Gastroesophageal sphincter (tissue), 4 donors: ENCODE data around the gene MAP4K2. TPM values are rescaled to one million over a fixed set of nuclear protein-coding genes. Genes with fewer than 3 reads are reported as not detected.

Source experiments
- ATAC-seq: fragments of 150-250 bp; one replicate; pipeline ENCODE4 v1.9.1; 2016; ENCODE audit warnings: mild to moderate bottlenecking, moderate library complexity
- H3K27ac ChIP-seq, 4 donors: fragments of 200-600 bp; sonication (generic) in 3 of 4; 1 replicate in 3 of 4; 2 replicates in 1 of 4; pipeline ENCODE4 v1.5.1; 2016 to 2019
- H3K27me3 ChIP-seq: fragments of 200-600 bp; sonication (generic); one replicate; pipeline ENCODE4 v1.5.1; 2019
- H3K36me3 ChIP-seq, 2 donors: fragments of 200-600 bp; sonication (generic); one replicate each; pipeline ENCODE4 v1.5.1; 2019; ENCODE audit warnings: control low read depth in 1 of 2
- H3K4me1 ChIP-seq, 3 donors: fragments of 200-600 bp; sonication (generic); 1 replicate in 2 of 3; 2 replicates in 1 of 3; pipeline ENCODE4 v1.5.1; 2016 to 2019; ENCODE audit warnings: control low read depth in 2 of 3
- H3K4me3 ChIP-seq, 2 donors: fragments of 200-600 bp; sonication (generic); one replicate each; pipeline ENCODE4 v1.5.1; 2019; ENCODE audit warnings: mild to moderate bottlenecking in 1 of 2, moderate library complexity in 1 of 2
- H3K9me3 ChIP-seq, 3 donors: fragments of 200-600 bp; sonication (generic); one replicate each; pipeline ENCODE4 v1.5.1; 2017 to 2019; ENCODE audit warnings: control low read depth in 2 of 3
- EP300 ChIP-seq: sonication (generic); formaldehyde crosslinking; IDR thresholded peaks from one replicate; pipeline ENCODE4 v1.6.1; 2017; ENCODE audit warnings: antibody characterized with exemption, mild to moderate bottlenecking
- POLR2A ChIP-seq, 2 donors: fragments of 450-650 bp; IDR thresholded peaks; one replicate each; pipeline ENCODE4 v1.6.1; 2017; ENCODE audit warnings: antibody characterized with exemption in 2 of 2, mild to moderate bottlenecking in 2 of 2, moderate library complexity in 1 of 2
- POLR2AphosphoS5 ChIP-seq: sonication (generic); formaldehyde crosslinking; IDR thresholded peaks from one replicate; pipeline ENCODE4 v1.6.1; 2017; ENCODE audit warnings: antibody characterized with exemption
- WGBS, 2 donors: methylation state at CpG; one replicate each; pipeline ENCODE4 v1.1.5; 2018; ENCODE audit warnings: low coverage in 1 of 2; 5-methylcytosine and 5-hydroxymethylcytosine counted together
- total RNA-seq, 4 donors: library from RNA; depleted of rRNA; stranded (reverse); fragments of >200 nt; gene quantifications; one replicate each; pipeline ENCODE4 v1.1.0, GENCODE V29; 2016
- TF ChIP-seq, protein P1 (sequence below), 4 experiments: fragments of 200-600 bp in 2 of 4; fragments of 450-650 bp in 2 of 4; sonication (generic) in 1 of 4; IDR thresholded peaks; one replicate each; pipeline ENCODE4 v1.5.1; 2017 to 2019; ENCODE audit warnings: antibody characterized with exemption in 4 of 4, mild to moderate bottlenecking in 2 of 4, moderate library complexity in 2 of 4

The MAP4K2 gene
- total RNA-seq, 4 donors from 2014 or later, result 17.6 to 24.0 (median 19.6) TPM

DNA sequence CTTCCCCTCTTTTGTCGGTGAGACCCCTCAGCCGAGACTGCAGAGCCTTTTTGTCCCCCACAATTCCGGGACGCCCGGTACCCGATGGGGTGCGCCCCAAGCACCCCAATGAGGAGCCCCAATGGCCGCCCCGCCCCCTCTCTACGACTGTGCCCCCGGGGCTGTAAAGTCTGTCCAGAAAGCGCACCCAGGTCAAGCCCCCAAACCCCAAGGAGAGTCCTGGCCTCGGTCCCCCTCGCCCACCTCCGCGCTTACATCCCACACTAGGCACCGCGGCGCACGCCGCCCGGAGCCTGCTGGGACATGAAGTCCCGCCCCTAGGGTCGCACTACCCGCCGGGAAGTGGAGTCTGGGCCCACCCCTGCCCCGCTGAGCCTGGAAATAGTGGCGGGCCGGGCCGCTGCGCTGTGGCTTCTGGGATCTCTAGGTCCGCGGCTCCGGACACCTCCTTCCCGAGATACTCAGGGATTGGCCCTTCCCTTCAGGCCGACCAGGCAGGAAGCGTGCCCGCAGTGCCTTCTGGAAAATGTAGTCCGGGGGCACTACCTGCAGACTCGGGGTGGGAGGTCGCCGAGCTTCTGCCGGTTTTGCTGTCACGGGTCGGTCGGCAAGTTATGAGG, 7.4 kb upstream of the MAP4K2 start, which contains the start of gene MEN1:
Gene MEN1, minus strand, starts transcription at position 281 of the 620 bp plus-strand sequence. CDS start 442 bp downstream, outside the sequence.
- H3K4me1 ChIP-seq, result peaks cover 0 to 30% (median 10%) of the 10 kb centered on the region in 3 donors
- no peaks in the 10 kb centered on the region for H3K27me3 ChIP-seq
- peak within 1 kb of the TSS; percentile 6 to 85 (median 80) for H3K27ac ChIP-seq
- H3K36me3 ChIP-seq, result peaks cover 0 to 29% of the 10 kb centered on the region in 2 donors
- H3K4me3 ChIP-seq, result peak within 1 kb of the TSS; percentile 67 to 68
- H3K9me3 ChIP-seq, result no peaks in the 10 kb centered on the region
- 1 to 2% methylated on average over 10 to 11 of the region's 46 CpGs for WGBS, 2 donors
- ATAC-seq, result peak; percentile 99
- peak; percentile 55 for TF ChIP-seq POLR2A (IDR thresholded peaks at IDR 0.05)
- TF ChIP-seq EP300, result no peak
- TF ChIP-seq POLR2AphosphoS5, result peak; percentile 80
- TF ChIP-seq, protein P1, sequence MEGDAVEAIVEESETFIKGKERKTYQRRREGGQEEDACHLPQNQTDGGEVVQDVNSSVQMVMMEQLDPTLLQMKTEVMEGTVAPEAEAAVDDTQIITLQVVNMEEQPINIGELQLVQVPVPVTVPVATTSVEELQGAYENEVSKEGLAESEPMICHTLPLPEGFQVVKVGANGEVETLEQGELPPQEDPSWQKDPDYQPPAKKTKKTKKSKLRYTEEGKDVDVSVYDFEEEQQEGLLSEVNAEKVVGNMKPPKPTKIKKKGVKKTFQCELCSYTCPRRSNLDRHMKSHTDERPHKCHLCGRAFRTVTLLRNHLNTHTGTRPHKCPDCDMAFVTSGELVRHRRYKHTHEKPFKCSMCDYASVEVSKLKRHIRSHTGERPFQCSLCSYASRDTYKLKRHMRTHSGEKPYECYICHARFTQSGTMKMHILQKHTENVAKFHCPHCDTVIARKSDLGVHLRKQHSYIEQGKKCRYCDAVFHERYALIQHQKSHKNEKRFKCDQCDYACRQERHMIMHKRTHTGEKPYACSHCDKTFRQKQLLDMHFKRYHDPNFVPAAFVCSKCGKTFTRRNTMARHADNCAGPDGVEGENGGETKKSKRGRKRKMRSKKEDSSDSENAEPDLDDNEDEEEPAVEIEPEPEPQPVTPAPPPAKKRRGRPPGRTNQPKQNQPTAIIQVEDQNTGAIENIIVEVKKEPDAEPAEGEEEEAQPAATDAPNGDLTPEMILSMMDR (IDR thresholded peaks at IDR 0.05), result no peak

DNA sequence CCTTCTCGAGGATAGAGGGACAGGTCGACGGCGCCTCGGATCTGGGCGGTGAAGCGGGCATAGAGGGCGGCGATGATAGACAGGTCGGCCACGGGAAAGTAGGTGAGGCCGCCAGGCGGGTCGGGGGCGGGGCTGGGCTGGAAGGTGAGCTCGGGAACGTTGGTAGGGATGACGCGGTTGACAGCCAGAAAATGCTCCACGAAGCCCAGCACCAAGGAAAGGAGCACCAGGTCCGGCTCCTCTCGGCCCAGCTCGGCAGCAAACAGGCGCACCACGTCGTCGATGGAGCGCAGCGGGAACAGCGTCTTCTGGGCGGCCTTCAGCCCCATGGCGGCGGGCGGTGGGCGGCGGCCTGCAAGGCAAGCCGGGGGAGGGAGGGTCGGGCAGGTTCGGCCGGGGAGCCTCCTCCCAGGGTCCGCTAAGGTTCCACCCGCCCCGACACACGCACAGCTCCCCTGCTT, 6.8 kb upstream of the MAP4K2 start:
- TF ChIP-seq EP300 (no peak), POLR2A (IDR thresholded peaks at IDR 0.05) (no peak), POLR2AphosphoS5 (no peak)
- TF ChIP-seq, protein P1 (IDR thresholded peaks at IDR 0.05), result no peak
- 0 to 2% methylated on average over 2 to 9 of the region's 44 CpGs for WGBS, 2 donors
- peak overlapping the region; percentile 67 to 68 for H3K4me3 ChIP-seq
- peaks cover 0 to 35% of the 10 kb centered on the region in 2 donors for H3K36me3 ChIP-seq
- ATAC-seq, result no peak
- H3K27ac ChIP-seq, result peak overlapping the region; percentile 6 to 85 (median 80)
- H3K27me3 ChIP-seq, result no peaks in the 10 kb centered on the region
- H3K9me3 ChIP-seq, result no peaks in the 10 kb centered on the region
- H3K4me1 ChIP-seq, result peaks cover 0 to 31% (median 10%) of the 10 kb centered on the region in 3 donors

DNA sequence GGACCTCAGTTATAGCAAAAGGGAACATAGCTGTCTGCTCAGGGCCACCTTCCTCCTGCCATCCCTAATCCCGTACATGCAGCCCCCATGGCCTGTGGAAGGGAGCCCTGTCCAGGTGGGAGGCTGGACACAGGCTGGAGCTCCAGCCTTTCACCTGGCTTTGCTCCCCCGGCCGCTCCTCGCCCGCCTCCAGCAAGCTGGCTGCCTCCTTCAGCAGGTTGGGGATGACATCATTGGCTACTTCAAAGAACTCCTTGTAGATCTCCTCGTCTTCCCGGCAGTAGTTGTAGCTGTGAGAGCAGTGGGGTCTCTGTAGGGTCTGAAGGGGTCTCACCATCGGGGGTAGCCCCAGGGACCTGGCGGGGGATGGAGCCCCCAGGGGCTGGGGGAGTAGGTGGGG, 2.5 kb upstream of the MAP4K2 start:
- Histone ChIP-seq H3K4me1 (peaks cover 0 to 58% (median 32%) of the 10 kb centered on the region in 3 donors), H3K27me3 (no peaks in the 10 kb centered on the region), H3K4me3 (no peak overlapping the region), H3K27ac (no peak overlapping the region), H3K9me3 (no peaks in the 10 kb centered on the region), H3K36me3 (peaks cover 0 to 45% of the 10 kb centered on the region in 2 donors)
- WGBS, 2 donors, result 100% methylated on average over 1 of the region's 9 CpGs; no CpG with 5 or more reads in 1 of the 2 donors
- no peak for ATAC-seq
- TF ChIP-seq POLR2AphosphoS5 (no peak), EP300 (no peak), POLR2A (IDR thresholded peaks at IDR 0.05) (no peak)
- TF ChIP-seq, protein P1 (IDR thresholded peaks at IDR 0.05), result no peak

DNA sequence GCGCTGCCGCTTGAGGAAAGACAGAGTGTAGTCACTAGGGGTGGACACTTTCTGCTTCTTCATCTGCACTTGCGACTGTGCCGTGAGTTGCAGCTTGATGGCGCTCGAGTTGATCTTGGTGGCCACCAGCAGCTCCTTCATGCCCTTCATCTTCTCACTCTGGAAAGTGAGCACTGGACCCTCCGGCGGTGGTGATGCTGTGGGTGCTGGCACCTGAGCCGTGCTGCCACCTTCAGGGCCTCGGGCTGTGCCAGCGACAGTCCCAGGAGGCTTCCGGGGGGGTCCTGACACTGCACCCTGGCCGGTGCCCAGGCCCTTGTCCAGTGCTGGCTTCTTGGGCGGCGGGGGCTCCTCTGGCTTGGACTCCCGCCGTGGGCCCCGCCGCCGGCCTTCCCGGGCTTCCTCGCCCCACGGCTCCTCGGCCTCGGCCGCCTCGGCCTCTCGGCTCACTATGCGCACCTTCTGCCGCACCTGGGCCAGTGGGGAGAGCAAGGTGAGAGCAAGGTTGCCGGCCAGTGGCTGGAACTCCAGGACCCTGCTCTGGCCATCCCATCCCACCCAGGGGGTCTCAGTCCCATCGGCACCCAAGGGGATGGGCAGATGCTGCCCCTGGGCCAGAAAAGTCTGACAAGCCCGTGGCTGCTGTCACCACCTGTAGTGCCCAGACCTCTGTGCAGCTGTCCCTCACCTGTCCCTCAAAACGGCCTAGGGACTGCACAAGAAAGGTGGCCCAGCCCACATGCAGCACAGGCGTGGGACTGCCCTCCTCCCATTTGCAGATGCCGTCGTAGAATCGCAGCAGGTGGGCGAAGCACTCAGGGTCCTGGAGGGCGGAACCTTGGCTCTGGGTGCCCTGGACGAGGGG, 1.6 kb upstream of the MAP4K2 start:
- Histone ChIP-seq H3K27me3 (no peaks in the 10 kb centered on the region), H3K4me1 (peaks cover 0 to 53% (median 28%) of the 10 kb centered on the region in 3 donors), H3K36me3 (peaks cover 0 to 54% of the 10 kb centered on the region in 2 donors), H3K27ac (peak overlapping the region in 3 of 4 donors; percentile 92 to 95 (median 92)), H3K9me3 (no peaks in the 10 kb centered on the region), H3K4me3 (peak overlapping the region in 1 of 2 donors; percentile 73)
- WGBS, 2 donors, result 100% methylated on average over 4 of the region's 41 CpGs; no CpG with 5 or more reads in 1 of the 2 donors
- ATAC-seq, result no peak
- TF ChIP-seq EP300, result no peak
- no peak for TF ChIP-seq POLR2AphosphoS5
- TF ChIP-seq, protein P1 (IDR thresholded peaks at IDR 0.05), result no peak
- no peak for TF ChIP-seq POLR2A (IDR thresholded peaks at IDR 0.05)
